Keratinocyte (primary cell): ENCODE measurements around the gene MRPL10.

Source experiments
- CTCF ChIP-seq, 3 experiments: IDR thresholded peaks in 1 of 3; conservative IDR thresholded peaks in 1 of 3; optimal IDR thresholded peaks in 1 of 3; 2 replicates in 2 of 3; 3 replicates in 1 of 3; pipeline versions ENCODE3 to v1.5.1; 2011; ENCODE audit warnings: low read length in 3 of 3, mild to moderate bottlenecking in 3 of 3, moderate library complexity in 2 of 3, control low read depth in 1 of 3, inconsistent platforms in 1 of 3; ENCODE audit not compliant: insufficient read depth in 2 of 3; ENCODE audit errors: extremely low read depth in 1 of 3
- EZH2 ChIP-seq: IDR thresholded peaks from one replicate; pipeline ENCODE4 v1.6.1; 2012; ENCODE audit warnings: inconsistent platforms, mild to moderate bottlenecking, low read length, moderate library complexity

- TF ChIP-seq CTCF (optimal IDR thresholded peaks at IDR 0.05 in 1 of 3, IDR thresholded peaks at IDR 0.05 in 1 of 3, conservative IDR thresholded peaks at IDR 0.05 in 1 of 3; ENCODE audit: extremely low read depth in 1 of 3, insufficient read depth in 2 of 3, low read length in 3 of 3) (no peak), EZH2 (no peak)
These were observed 37.8 kb upstream of the MRPL10 start for GRCh38 chr17:47869114-47869513.
